Neural cell (in vitro differentiated cells): ENCODE results near the gene THADA.

Source experiments
- EZH2 ChIP-seq: fragments of 200-600, 300-800 bp; shearing (Covaris generic), sonication (generic); IDR thresholded peaks from 2 replicates; pipeline ENCODE4 v1.6.1; 2014; ENCODE audit warnings: antibody characterized with exemption, low read length, borderline replicate concordance, mild to moderate bottlenecking; ENCODE audit not compliant: insufficient read depth, poor library complexity, severe bottlenecking
- POLR2AphosphoS5 ChIP-seq: IDR thresholded peaks from 2 replicates; pipeline ENCODE4 v1.6.1; 2012
- RAD21 ChIP-seq: fragments of 450-650 bp; conservative IDR thresholded peaks from 2 replicates; pipeline ENCODE4 v1.6.1; 2014; ENCODE audit warnings: antibody characterized with exemption, mild to moderate bottlenecking, moderate library complexity
- TAF1 ChIP-seq: IDR thresholded peaks from 2 replicates; pipeline ENCODE4 v1.6.1; 2012; ENCODE audit warnings: low read depth
- TF ChIP-seq, protein P1 (sequence below): fragments of 450-650 bp; IDR thresholded peaks from 2 replicates; pipeline ENCODE4 v1.5.1; 2014; ENCODE audit warnings: antibody characterized with exemption, mild to moderate bottlenecking, moderate library complexity; ENCODE audit not compliant: poor library complexity, severe bottlenecking

DNA sequence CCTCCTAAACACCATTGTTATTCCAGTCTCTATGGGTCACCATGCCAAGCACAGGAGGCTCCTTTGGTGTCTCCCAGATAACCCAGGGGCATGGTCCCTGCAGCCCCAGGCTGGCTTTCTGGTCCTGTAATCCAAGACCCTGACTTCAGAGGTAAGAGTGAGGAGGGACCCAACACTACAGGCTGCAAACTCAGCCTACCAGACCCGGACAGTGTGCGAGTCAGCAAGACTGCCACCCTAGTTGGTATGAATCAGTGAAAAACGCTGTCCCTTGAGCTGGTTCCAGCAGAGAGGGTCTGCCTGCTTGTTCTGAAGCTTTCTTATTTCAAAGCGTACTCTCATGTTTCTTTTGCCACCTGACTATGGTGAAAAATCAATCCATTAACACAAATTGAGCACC, 321.8 kb downstream of the THADA start:
- TF ChIP-seq, protein P1, sequence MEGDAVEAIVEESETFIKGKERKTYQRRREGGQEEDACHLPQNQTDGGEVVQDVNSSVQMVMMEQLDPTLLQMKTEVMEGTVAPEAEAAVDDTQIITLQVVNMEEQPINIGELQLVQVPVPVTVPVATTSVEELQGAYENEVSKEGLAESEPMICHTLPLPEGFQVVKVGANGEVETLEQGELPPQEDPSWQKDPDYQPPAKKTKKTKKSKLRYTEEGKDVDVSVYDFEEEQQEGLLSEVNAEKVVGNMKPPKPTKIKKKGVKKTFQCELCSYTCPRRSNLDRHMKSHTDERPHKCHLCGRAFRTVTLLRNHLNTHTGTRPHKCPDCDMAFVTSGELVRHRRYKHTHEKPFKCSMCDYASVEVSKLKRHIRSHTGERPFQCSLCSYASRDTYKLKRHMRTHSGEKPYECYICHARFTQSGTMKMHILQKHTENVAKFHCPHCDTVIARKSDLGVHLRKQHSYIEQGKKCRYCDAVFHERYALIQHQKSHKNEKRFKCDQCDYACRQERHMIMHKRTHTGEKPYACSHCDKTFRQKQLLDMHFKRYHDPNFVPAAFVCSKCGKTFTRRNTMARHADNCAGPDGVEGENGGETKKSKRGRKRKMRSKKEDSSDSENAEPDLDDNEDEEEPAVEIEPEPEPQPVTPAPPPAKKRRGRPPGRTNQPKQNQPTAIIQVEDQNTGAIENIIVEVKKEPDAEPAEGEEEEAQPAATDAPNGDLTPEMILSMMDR = no peak
- no peak for TF ChIP-seq TAF1
- no peak for TF ChIP-seq RAD21
- TF ChIP-seq EZH2 = no peak
- TF ChIP-seq POLR2AphosphoS5 = no peak
